ENCODE results near the gene PECR. TPM values are rescaled to one million over a fixed set of nuclear protein-coding genes. Genes with fewer than 3 reads are reported as not detected.

Gene PECR
- total RNA-seq, 1 donor from 2014 or later, result 6.6 TPM

- Mint-ChIP-seq H3K27me3 (ENCODE audit: unreplicated experiment) (no peaks in the 10 kb centered on the region), H3K36me3 (ENCODE audit: unreplicated experiment) (peaks cover 1% of the 10 kb centered on the region), H3K9me3 (ENCODE audit: unreplicated experiment) (no peaks in the 10 kb centered on the region), H3K27ac (ENCODE audit: unreplicated experiment) (no peak overlapping the region), H3K4me3 (ENCODE audit: unreplicated experiment) (no peak overlapping the region), H3K4me1 (ENCODE audit: unreplicated experiment) (peaks cover 11% of the 10 kb centered on the region)
- no peak for DNase-seq (ENCODE audit: extremely low spot score, unreplicated experiment)
- no peak for TF ChIP-seq CTCF (IDR thresholded peaks at IDR 0.05)
These were observed 65.7 kb downstream of the PECR start for GRCh38 chr2:216015722-216016464.

- H3K27ac Mint-ChIP-seq (ENCODE audit: unreplicated experiment), result no peak overlapping the region
- no peak overlapping the region for H3K4me3 Mint-ChIP-seq (ENCODE audit: unreplicated experiment)
- no peaks in the 10 kb centered on the region for H3K27me3 Mint-ChIP-seq (ENCODE audit: unreplicated experiment)
These were observed 66.6 kb downstream of the PECR start for GRCh38 chr2:216014986-216015385.

GRCh38 chr2:216014006-216014405, 67.6 kb downstream of the PECR start:
- DNase-seq (ENCODE audit: extremely low spot score, unreplicated experiment), result no peak
- Mint-ChIP-seq H3K27ac (ENCODE audit: unreplicated experiment) (no peak overlapping the region), H3K9me3 (ENCODE audit: unreplicated experiment) (no peaks in the 10 kb centered on the region), H3K4me3 (ENCODE audit: unreplicated experiment) (peak overlapping the region; percentile 63), H3K36me3 (ENCODE audit: unreplicated experiment) (peaks cover 1% of the 10 kb centered on the region), H3K27me3 (ENCODE audit: unreplicated experiment) (no peaks in the 10 kb centered on the region), H3K4me1 (ENCODE audit: unreplicated experiment) (peaks cover 11% of the 10 kb centered on the region)
- no peak for TF ChIP-seq CTCF (IDR thresholded peaks at IDR 0.05)

More at GRCh38 chr2:216014986-216015385, 66.6 kb downstream of the PECR start:
- TF ChIP-seq CTCF (IDR thresholded peaks at IDR 0.05), result no peak
- no peak for DNase-seq (ENCODE audit: extremely low spot score, unreplicated experiment)
- no peaks in the 10 kb centered on the region for H3K9me3 Mint-ChIP-seq (ENCODE audit: unreplicated experiment)
- peaks cover 1% of the 10 kb centered on the region for H3K36me3 Mint-ChIP-seq (ENCODE audit: unreplicated experiment)
- H3K4me1 Mint-ChIP-seq (ENCODE audit: unreplicated experiment), result peaks cover 11% of the 10 kb centered on the region

GRCh38 chr2:216013080-216013909, 68.3 kb downstream of the PECR start, which contains the start of gene MREG:
MREG (minus strand) TSS chr2:216013551; CDS start chr2:216013327, 224 bp downstream.
- peaks cover 1% of the 10 kb centered on the region for H3K36me3 Mint-ChIP-seq (ENCODE audit: unreplicated experiment)
- H3K4me1 Mint-ChIP-seq (ENCODE audit: unreplicated experiment), result peaks cover 11% of the 10 kb centered on the region
- peak; percentile 77 for TF ChIP-seq CTCF (IDR thresholded peaks at IDR 0.05)
- H3K27ac Mint-ChIP-seq (ENCODE audit: unreplicated experiment), result no peak within 1 kb of the TSS
- no peaks in the 10 kb centered on the region for H3K27me3 Mint-ChIP-seq (ENCODE audit: unreplicated experiment)
- H3K4me3 Mint-ChIP-seq (ENCODE audit: unreplicated experiment), result peak within 1 kb of the TSS; percentile 82
- H3K9me3 Mint-ChIP-seq (ENCODE audit: unreplicated experiment), result no peaks in the 10 kb centered on the region
- DNase-seq (ENCODE audit: extremely low spot score, unreplicated experiment), result peak; percentile 93

GRCh38 chr2:216012830-216013079, 68.9 kb downstream of the PECR start:
- TF ChIP-seq CTCF (IDR thresholded peaks at IDR 0.05), result no peak
- Mint-ChIP-seq H3K27ac (ENCODE audit: unreplicated experiment) (no peak overlapping the region), H3K4me3 (ENCODE audit: unreplicated experiment) (peak overlapping the region; percentile 82), H3K4me1 (ENCODE audit: unreplicated experiment) (peaks cover 11% of the 10 kb centered on the region), H3K27me3 (ENCODE audit: unreplicated experiment) (no peaks in the 10 kb centered on the region), H3K36me3 (ENCODE audit: unreplicated experiment) (no peaks in the 10 kb centered on the region), H3K9me3 (ENCODE audit: unreplicated experiment) (no peaks in the 10 kb centered on the region)
- DNase-seq (ENCODE audit: extremely low spot score, unreplicated experiment), result no peak

Data from osteocyte (in vitro differentiated cells).